ENCODE results near the gene KCNMB4.

GRCh38 chr12:70379846-70380245 is 13.8 kb downstream of the KCNMB4 start:
- no peak for TF ChIP-seq GATA2 (IDR thresholded peaks at IDR 0.05; ENCODE audit: low read depth, low read length)
- TF ChIP-seq GATA3 (IDR thresholded peaks at IDR 0.05; ENCODE audit: low read depth, low read length): no peak

All from SH-SY5Y (cell line).